H1 (cell line): ENCODE data around the gene TMEM138. TPM values are rescaled to one million over a fixed set of nuclear protein-coding genes. Genes with fewer than 3 reads are reported as not detected.

Experiments
- CTCF ChIA-PET: fragments of 300-600 bp; sonication (Branson Sonifier 250); formaldehyde crosslinking; loops from one replicate; lab custom pipeline; 2021; ENCODE audit not compliant: partially characterized antibody; lab: Charles Lee
- POLR2A ChIA-PET: fragments of 300-600 bp; sonication (Branson Sonifier 250); formaldehyde crosslinking; loops from one replicate; lab custom pipeline; 2021; ENCODE audit warnings: inconsistent platforms; ENCODE audit not compliant: partially characterized antibody; lab: Charles Lee
- DNase-seq, 2 experiments: peaks; one replicate each; pipeline versions ENCODE4 v3.0.0 to v3.0.0-alpha.2; 2010 to 2022; ENCODE audit warnings: low spot score in 2 of 2, low read depth in 1 of 2, mixed read lengths in 1 of 2
- FAIRE-seq: peaks from 2 replicates; lab custom pipeline; 2011; peaks lifted over from hg19 to GRCh38; lab: Jason Lieb, UNC
- H2AFZ ChIP-seq: 2 replicates; pipeline ENCODE4 v1.8.1; 2012; ENCODE audit warnings: low read length, inconsistent platforms
- H2AK5ac ChIP-seq: 2 replicates; pipeline ENCODE4 v1.6.1; 2013; ENCODE audit warnings: low read depth, low read length
- H2BK120ac ChIP-seq: replicated peaks from 2 replicates; pipeline ENCODE3; 2013; ENCODE audit warnings: low read depth, low read length, inconsistent platforms
- H2BK12ac ChIP-seq: 2 replicates; pipeline ENCODE4 v1.6.1; 2013; ENCODE audit warnings: low read depth, low read length
- H2BK15ac ChIP-seq: 2 replicates; pipeline ENCODE4 v1.6.1; 2013; ENCODE audit warnings: low read length
- H2BK20ac ChIP-seq: 2 replicates; pipeline ENCODE4 v1.6.1; 2013; ENCODE audit warnings: low read length
- H2BK5ac ChIP-seq: 2 replicates; pipeline ENCODE4 v1.6.1; 2013; ENCODE audit warnings: low read depth, low read length
- H3K14ac ChIP-seq: 2 replicates; pipeline ENCODE4 v1.6.1; 2013; ENCODE audit warnings: inconsistent platforms; ENCODE audit not compliant: insufficient read length
- H3K18ac ChIP-seq: 2 replicates; pipeline ENCODE4 v1.6.1; 2013; ENCODE audit warnings: low read length; ENCODE audit errors: extremely low read depth
- H3K23ac ChIP-seq: 2 replicates; pipeline ENCODE4 v1.6.1; 2013; ENCODE audit warnings: inconsistent platforms; ENCODE audit not compliant: insufficient read length
- H3K23me2 ChIP-seq: 2 replicates; pipeline ENCODE4 v1.6.1; 2013; ENCODE audit warnings: low read depth, low read length
- H3K27ac ChIP-seq: 2 replicates; pipeline ENCODE4 v1.6.1; 2011; ENCODE audit warnings: low read depth, low read length, inconsistent platforms
- H3K27me3 ChIP-seq, 4 experiments: replicated peaks in 1 of 4; 1 replicate in 1 of 4; 2 replicates in 3 of 4; pipeline versions ENCODE4 v1.6.1 to v1.8.1; 2011 to 2013; ENCODE audit warnings: low read length in 3 of 4, mild to moderate bottlenecking in 3 of 4, inconsistent platforms in 2 of 4, mixed read lengths in 2 of 4, moderate library complexity in 1 of 4; ENCODE audit not compliant: control insufficient read depth in 3 of 4, insufficient read depth in 3 of 4; ENCODE audit errors: extremely low read depth in 1 of 4
- H3K36me3 ChIP-seq, 4 experiments: 2 replicates each; pipeline versions ENCODE4 v1.6.1 to v1.8.1; 2011 to 2013; ENCODE audit warnings: mild to moderate bottlenecking in 4 of 4, low read length in 3 of 4, moderate library complexity in 2 of 4, control low read depth in 1 of 4, inconsistent platforms in 1 of 4; ENCODE audit not compliant: insufficient read depth in 4 of 4, control insufficient read depth in 2 of 4
- H3K4ac ChIP-seq: replicated peaks from 2 replicates; pipeline ENCODE3; 2013; ENCODE audit warnings: low read length, low read depth, mixed read lengths, inconsistent platforms; ENCODE audit not compliant: insufficient read length
- H3K4me1 ChIP-seq, 4 experiments: replicated peaks in 1 of 4; 1 replicate in 1 of 4; 2 replicates in 3 of 4; pipeline versions ENCODE4 v1.6.1 to v1.8.1; 2011 to 2013; ENCODE audit warnings: low read length in 3 of 4, inconsistent platforms in 2 of 4, mixed read lengths in 1 of 4; ENCODE audit not compliant: insufficient read depth in 4 of 4, control insufficient read depth in 3 of 4
- H3K4me2 ChIP-seq, 2 experiments: 2 replicates each; pipeline versions ENCODE4 v1.6.1 to v1.8.1; 2011 to 2013; ENCODE audit warnings: low read depth in 2 of 2, low read length in 2 of 2, control low read depth in 1 of 2, inconsistent platforms in 1 of 2, mild to moderate bottlenecking in 1 of 2; ENCODE audit not compliant: insufficient read depth in 1 of 2
- H3K4me3 ChIP-seq, 4 experiments: fragments of 200-600, 300-600 bp in 1 of 4; sonication (generic), shearing (Covaris generic), sonication (Bioruptor Twin) in 1 of 4; 2 replicates each; pipeline versions ENCODE4 v1.5.1 to v1.8.1; 2011 to 2016; ENCODE audit warnings: low read length in 4 of 4, low read depth in 3 of 4, control low read depth in 2 of 4, inconsistent platforms in 2 of 4, mild to moderate bottlenecking in 2 of 4, mixed read lengths in 1 of 4, moderate library complexity in 1 of 4; ENCODE audit not compliant: insufficient read depth in 2 of 4; ENCODE audit errors: extremely low read depth in 1 of 4
- H3K56ac ChIP-seq: replicated peaks from 2 replicates; pipeline ENCODE3; 2013; ENCODE audit warnings: low read depth, mild to moderate bottlenecking, mixed read lengths, low read length, inconsistent platforms; ENCODE audit not compliant: insufficient read length
- H3K79me1 ChIP-seq: 2 replicates; pipeline ENCODE4 v1.6.1; 2013; ENCODE audit warnings: low read depth, low read length, control low read depth
- H3K79me2 ChIP-seq, 2 experiments: 2 replicates each; pipeline versions ENCODE4 v1.6.1 to v1.8.1; 2012 to 2013; ENCODE audit warnings: low read length in 2 of 2, mild to moderate bottlenecking in 2 of 2, inconsistent platforms in 1 of 2; ENCODE audit not compliant: insufficient read depth in 2 of 2, control insufficient read depth in 1 of 2
- H3K9ac ChIP-seq, 4 experiments: replicated peaks in 1 of 4; 1 replicate in 1 of 4; 2 replicates in 3 of 4; pipeline versions ENCODE4 v1.6.1 to v1.8.1; 2011 to 2013; ENCODE audit warnings: low read depth in 3 of 4, low read length in 3 of 4, control low read depth in 2 of 4, mild to moderate bottlenecking in 2 of 4, moderate library complexity in 2 of 4, inconsistent platforms in 1 of 4; ENCODE audit errors: extremely low read depth in 1 of 4
- H3K9me3 ChIP-seq, 2 experiments: 2 replicates each; pipeline versions ENCODE4 v1.6.1 to v1.8.1; 2012 to 2013; ENCODE audit warnings: mild to moderate bottlenecking in 2 of 2, moderate library complexity in 2 of 2, control low read depth in 1 of 2, inconsistent platforms in 1 of 2, low read depth in 1 of 2, low read length in 1 of 2, mixed read lengths in 1 of 2; ENCODE audit not compliant: insufficient read depth in 2 of 2
- H4K20me1 ChIP-seq, 2 experiments: replicated peaks in 1 of 2; 2 replicates each; pipeline versions ENCODE3 to v1.8.1; 2011 to 2013; ENCODE audit warnings: inconsistent platforms in 2 of 2, low read length in 2 of 2, mild to moderate bottlenecking in 1 of 2; ENCODE audit not compliant: insufficient read depth in 2 of 2, control insufficient read depth in 1 of 2
- H4K5ac ChIP-seq: 2 replicates; pipeline ENCODE4 v1.6.1; 2013; ENCODE audit warnings: low read length, low read depth, mixed read lengths, inconsistent platforms; ENCODE audit not compliant: insufficient read length
- H4K8ac ChIP-seq: 2 replicates; pipeline ENCODE4 v1.8.0; 2013; ENCODE audit warnings: mild to moderate bottlenecking, moderate library complexity, low read length, inconsistent platforms; ENCODE audit not compliant: insufficient read depth; ENCODE audit errors: extremely low read depth
- H4K91ac ChIP-seq: replicated peaks from 2 replicates; pipeline ENCODE3; 2013; ENCODE audit warnings: low read length, mixed read lengths, inconsistent platforms; ENCODE audit not compliant: insufficient read length
- CTCF ChIP-seq, 3 experiments: IDR thresholded peaks; 1 replicate in 2 of 3; 2 replicates in 1 of 3; pipeline versions ENCODE4 v1.5.1 to v1.6.1; 2011; ENCODE audit warnings: low read length in 3 of 3, mild to moderate bottlenecking in 3 of 3, inconsistent platforms in 2 of 3, low read depth in 1 of 3, moderate library complexity in 1 of 3; ENCODE audit not compliant: insufficient read depth in 1 of 3; ENCODE audit errors: control extremely low read depth in 1 of 3
- HDAC2 ChIP-seq, 2 experiments: fragments of 300-600 bp in 1 of 2; sonication (generic) in 1 of 2; IDR thresholded peaks; 2 replicates each; pipeline ENCODE4 v1.6.1; 2011 to 2012; ENCODE audit warnings: low read depth in 2 of 2, low read length in 2 of 2, mild to moderate bottlenecking in 2 of 2, moderate library complexity in 2 of 2, borderline replicate concordance in 1 of 2, inconsistent platforms in 1 of 2
- RAD21 ChIP-seq, 2 experiments: IDR thresholded peaks in 1 of 2; conservative IDR thresholded peaks in 1 of 2; 2 replicates each; pipeline ENCODE4 v1.6.1; 2011; ENCODE audit warnings: low read depth in 2 of 2, low read length in 2 of 2, improper control_type of control experiment in 1 of 2, inconsistent platforms in 1 of 2, mild to moderate bottlenecking in 1 of 2, moderate library complexity in 1 of 2
- WGBS, 2 experiments: shearing (Covaris generic) in 1 of 2; methylation state at CpG; one replicate each; pipeline versions ENCODE4 v1.1.6 to v1.1.7; 2013 to 2015; ENCODE audit warnings: low lambda C conversion rate in 2 of 2, mixed read lengths in 2 of 2, inconsistent platforms in 1 of 2, low coverage in 1 of 2, missing lambda C conversion rate in 1 of 2; ENCODE audit not compliant: insufficient replicate concordance in 2 of 2, insufficient coverage in 1 of 2, insufficient read length in 1 of 2; ENCODE audit errors: extremely low coverage in 1 of 2, missing lambda C conversion rate in 1 of 2; 5-methylcytosine and 5-hydroxymethylcytosine counted together
- polyA plus RNA-seq, 7 experiments: library from polyadenylated mRNA; depleted of rRNA in 3 of 7; stranded (reverse) in 5 of 7; unstranded in 2 of 7; fragments of >200 nt in 5 of 7; fragments of 200-250 nt in 2 of 7; gene quantifications; 1 replicate in 5 of 7; 2 replicates in 1 of 7; 4 replicates in 1 of 7; pipeline versions ENCODE4 v1.2.1 to v1.2.3, GENCODE V29; 2011 to 2013; ENCODE audit warnings: missing spikeins in 2 of 7, mixed read lengths in 2 of 7
- total RNA-seq: library from RNA; stranded (reverse); fragmentation: NEBNext Ultra II Directional; extraction: Animal tissue kit (Norgen Biotek cat#: 25700); gene quantifications from 2 replicates; pipeline ENCODE4 v1.2.1, GENCODE V29; 2021

TMEM138 gene
- total and polyA plus RNA-seq, 2 of the 8 experiments (the other 6 are each of a cell fraction or from before 2014, with no cell fraction given): 32.9 to 59.0 TPM

- TF ChIP-seq CTCF (IDR thresholded peaks at IDR 0.05; ENCODE audit: control extremely low read depth in 1 of 3, insufficient read depth in 1 of 3, low read depth in 1 of 3, low read length in 3 of 3): peak; percentile 33 to 71 (median 68)
- TF ChIP-seq HDAC2 (IDR thresholded peaks at IDR 0.05; ENCODE audit: borderline replicate concordance in 1 of 2, low read depth in 2 of 2, low read length in 2 of 2): no peak
- TF ChIP-seq RAD21 (IDR thresholded peaks at IDR 0.05 in 1 of 2, conservative IDR thresholded peaks at IDR 0.05 in 1 of 2; ENCODE audit: low read depth in 2 of 2, low read length in 2 of 2): peak; percentile 74 to 79
- Histone ChIP-seq H3K79me2 (no peaks in the 10 kb centered on the region), H3K4me1 (no peaks in the 10 kb centered on the region), H3K27me3 (no peaks in the 10 kb centered on the region), H2BK15ac (no peak overlapping the region), H3K14ac (no peak overlapping the region), H2BK5ac (no peak overlapping the region), H3K23me2 (no peaks in the 10 kb centered on the region), H2BK20ac (no peak overlapping the region), H3K23ac (no peak overlapping the region), H3K27ac (no peak overlapping the region), H3K4me3 (no peak overlapping the region), H3K56ac (no peak overlapping the region), H3K9me3 (no peaks in the 10 kb centered on the region), H3K9ac (no peak overlapping the region), H2BK12ac (no peak overlapping the region; the same call in 1 of the 2 replicates), H4K8ac (no peak overlapping the region), H3K36me3 (no peaks in the 10 kb centered on the region), H4K91ac (peak overlapping the region; percentile 30), H3K4ac (no peak overlapping the region), H3K4me2 (no peak overlapping the region), H4K20me1 (no peaks in the 10 kb centered on the region), H2AK5ac (no peak overlapping the region), H2AFZ (no peak overlapping the region), H3K79me1 (no peaks in the 10 kb centered on the region), H3K18ac (no peak overlapping the region), H2BK120ac (no peak overlapping the region), H4K5ac (no peak overlapping the region)
- DNase-seq (peak in 1 of 2 experiments; percentile 53), FAIRE-seq (no peak)
- WGBS, 2 experiments: 86% methylated on average over 15 of the region's 15 CpGs; no CpG with 5 or more reads in 1 of the 2 experiments
- CTCF ChIA-PET: interaction anchor here (0.5 to 9.4 kb wide), 45 partner anchors 8 to 723 kb away, joined by 3 to 290 read pairs (median 5); partner anchors contain the start of genes CPSF7, CYB561A3, DDB1 and SDHAF2
- POLR2A ChIA-PET: interaction anchor here (0.8 to 38.6 kb wide), 7 partner anchors 8 to 91 kb away, joined by 3 to 1106 read pairs (median 5); partner anchors contain the start of genes CPSF7, CYB561A3, DDB1 and SDHAF2
These were observed 22.4 kb downstream of the TMEM138 start for GRCh38 chr11:61384271-61385242.
